ENCODE results near the gene FST. TPM values are rescaled to one million over a fixed set of nuclear protein-coding genes. Genes with fewer than 3 reads are reported as not detected.
A peak's percentile ranks its signal among the peaks of the same experiment; 100 is the strongest.

FST gene, protein sequence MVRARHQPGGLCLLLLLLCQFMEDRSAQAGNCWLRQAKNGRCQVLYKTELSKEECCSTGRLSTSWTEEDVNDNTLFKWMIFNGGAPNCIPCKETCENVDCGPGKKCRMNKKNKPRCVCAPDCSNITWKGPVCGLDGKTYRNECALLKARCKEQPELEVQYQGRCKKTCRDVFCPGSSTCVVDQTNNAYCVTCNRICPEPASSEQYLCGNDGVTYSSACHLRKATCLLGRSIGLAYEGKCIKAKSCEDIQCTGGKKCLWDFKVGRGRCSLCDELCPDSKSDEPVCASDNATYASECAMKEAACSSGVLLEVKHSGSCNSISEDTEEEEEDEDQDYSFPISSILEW
- total RNA-seq, result under 1 TPM; 0.47 to 0.49 TPM

DNA sequence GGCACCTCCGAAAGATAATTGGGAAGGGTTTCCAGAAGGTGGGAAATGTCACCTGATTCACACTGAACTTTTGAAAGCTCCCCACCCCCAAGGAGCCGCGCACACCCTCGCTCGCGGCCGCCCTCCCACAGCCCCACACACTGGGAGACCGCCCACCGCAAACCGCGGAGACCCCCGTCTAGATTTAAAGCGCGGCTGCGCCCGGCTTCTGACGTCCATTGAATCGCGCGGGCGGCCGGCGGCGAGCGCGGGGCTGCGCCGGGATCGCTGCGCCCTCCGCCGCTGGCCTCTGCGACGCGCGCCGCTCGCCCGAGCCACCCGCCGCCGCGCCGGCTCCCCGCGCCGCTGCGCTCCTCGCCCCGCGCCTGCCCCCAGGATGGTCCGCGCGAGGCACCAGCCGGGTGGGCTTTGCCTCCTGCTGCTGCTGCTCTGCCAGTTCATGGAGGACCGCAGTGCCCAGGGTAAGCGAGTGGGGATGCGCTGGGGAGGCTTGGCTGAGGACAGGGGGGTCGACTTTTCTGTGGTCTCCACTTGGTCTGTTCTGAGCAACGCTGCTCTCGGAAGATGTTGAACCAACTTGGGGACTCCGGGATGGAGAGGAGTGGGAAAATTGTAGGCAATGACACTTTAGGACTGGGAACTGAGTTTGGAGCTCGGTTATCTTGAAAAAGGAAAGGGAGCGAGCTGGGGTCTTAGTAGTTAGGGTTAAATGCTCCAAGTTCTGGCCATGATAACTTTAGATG lies at the start of gene FST:
FST (plus strand) TSS at position 214 of the 743 bp plus-strand sequence; CDS start at position 377, 163 bp downstream.
- H3K27ac Mint-ChIP-seq, result no peak within 1 kb of the TSS
- peak within 1 kb of the TSS; percentile 87 for H3K4me3 Mint-ChIP-seq
- DNase-seq (no peak), ATAC-seq (peak; percentile 25)
- CTCF ChIA-PET, result interaction anchor here (1.2 kb wide), 1 partner anchor 828 kb away, joined by 3 read pairs; no protein-coding TSS in a partner anchor
- H3K4me1 Mint-ChIP-seq, result peaks cover 30% of the 10 kb centered on the region
- no peaks in the 10 kb centered on the region for H3K9me3 Mint-ChIP-seq (ENCODE audit: low read depth)
- peaks cover 73% of the 10 kb centered on the region for H3K27me3 Mint-ChIP-seq
- no peaks in the 10 kb centered on the region for H3K36me3 Mint-ChIP-seq

DNA sequence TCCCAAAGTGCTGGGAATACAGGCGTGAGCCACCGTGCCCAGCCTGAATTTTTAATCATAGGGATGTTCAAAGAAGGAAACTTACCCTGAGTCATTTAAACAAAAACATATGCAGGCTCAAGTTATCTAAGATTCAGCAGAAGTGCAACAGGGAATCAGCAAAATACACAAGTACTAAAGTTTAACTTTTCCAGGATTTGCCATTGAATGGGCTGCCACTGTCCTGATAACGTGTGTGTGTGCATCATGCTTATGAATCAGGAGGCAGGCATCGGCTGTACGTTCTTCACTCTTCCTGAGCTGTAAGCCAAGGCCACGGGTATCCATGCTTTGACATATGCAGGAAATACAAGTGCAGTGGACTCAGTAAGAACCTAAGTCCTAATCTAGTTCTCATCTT lies 48.8 kb upstream of the FST start:
- Mint-ChIP-seq H3K36me3 (no peaks in the 10 kb centered on the region), H3K27ac (no peak overlapping the region), H3K9me3 (ENCODE audit: low read depth) (no peaks in the 10 kb centered on the region), H3K4me1 (no peaks in the 10 kb centered on the region), H3K27me3 (peaks cover 13% of the 10 kb centered on the region), H3K4me3 (no peak overlapping the region)
- ATAC-seq (no peak), DNase-seq (no peak)
- CTCF ChIA-PET, result no interaction called here

DNA sequence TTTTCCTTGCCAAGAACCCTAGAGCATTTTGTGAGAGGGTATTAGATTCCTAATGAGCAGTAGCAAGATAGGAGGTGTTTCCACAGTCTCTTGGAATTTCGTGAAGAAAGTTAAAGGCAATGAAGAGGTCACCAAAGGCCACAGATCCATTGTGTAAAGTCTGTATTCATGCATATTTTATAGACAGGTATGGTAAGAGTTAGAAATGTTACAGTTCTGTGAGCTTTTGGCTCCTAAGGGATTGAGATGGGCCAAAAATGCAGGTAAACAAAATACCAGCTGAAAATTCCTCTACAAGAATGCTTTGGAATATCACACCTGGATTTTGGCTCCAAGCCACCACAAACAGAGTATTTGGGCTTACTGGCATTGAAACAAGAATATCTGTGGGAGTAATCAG lies 47.4 kb upstream of the FST start:
- Mint-ChIP-seq H3K9me3 (ENCODE audit: low read depth) (no peaks in the 10 kb centered on the region), H3K4me3 (no peak overlapping the region), H3K27ac (no peak overlapping the region), H3K27me3 (peaks cover 12% of the 10 kb centered on the region), H3K4me1 (no peaks in the 10 kb centered on the region), H3K36me3 (no peaks in the 10 kb centered on the region)
- no peak for ATAC-seq
- CTCF ChIA-PET, result no interaction called here
- DNase-seq, result no peak

DNA sequence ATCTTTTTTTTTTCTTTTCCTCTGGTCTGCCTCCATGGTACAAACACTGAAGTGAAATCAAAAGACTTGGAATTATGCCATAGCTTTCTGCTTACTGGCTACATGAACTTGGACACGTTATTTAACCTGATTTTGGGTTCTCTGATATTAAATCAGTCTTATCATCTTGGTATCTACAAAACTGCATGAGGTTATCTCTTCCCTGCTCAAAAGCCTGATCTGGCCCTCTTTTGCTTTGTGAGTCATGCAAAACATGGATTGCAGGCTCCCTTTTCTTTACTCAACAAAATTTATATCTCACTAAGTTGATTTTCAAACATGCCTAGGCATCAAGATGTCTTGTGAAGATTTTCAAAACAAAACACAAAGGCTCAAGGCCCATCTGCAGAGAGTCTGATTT lies 45.9 kb upstream of the FST start:
- ATAC-seq (no peak), DNase-seq (no peak)
- Mint-ChIP-seq H3K27me3 (peaks cover 10% of the 10 kb centered on the region), H3K4me1 (no peaks in the 10 kb centered on the region), H3K27ac (no peak overlapping the region), H3K36me3 (no peaks in the 10 kb centered on the region), H3K9me3 (ENCODE audit: low read depth) (no peaks in the 10 kb centered on the region), H3K4me3 (no peak overlapping the region)
- CTCF ChIA-PET, result no interaction called here

DNA sequence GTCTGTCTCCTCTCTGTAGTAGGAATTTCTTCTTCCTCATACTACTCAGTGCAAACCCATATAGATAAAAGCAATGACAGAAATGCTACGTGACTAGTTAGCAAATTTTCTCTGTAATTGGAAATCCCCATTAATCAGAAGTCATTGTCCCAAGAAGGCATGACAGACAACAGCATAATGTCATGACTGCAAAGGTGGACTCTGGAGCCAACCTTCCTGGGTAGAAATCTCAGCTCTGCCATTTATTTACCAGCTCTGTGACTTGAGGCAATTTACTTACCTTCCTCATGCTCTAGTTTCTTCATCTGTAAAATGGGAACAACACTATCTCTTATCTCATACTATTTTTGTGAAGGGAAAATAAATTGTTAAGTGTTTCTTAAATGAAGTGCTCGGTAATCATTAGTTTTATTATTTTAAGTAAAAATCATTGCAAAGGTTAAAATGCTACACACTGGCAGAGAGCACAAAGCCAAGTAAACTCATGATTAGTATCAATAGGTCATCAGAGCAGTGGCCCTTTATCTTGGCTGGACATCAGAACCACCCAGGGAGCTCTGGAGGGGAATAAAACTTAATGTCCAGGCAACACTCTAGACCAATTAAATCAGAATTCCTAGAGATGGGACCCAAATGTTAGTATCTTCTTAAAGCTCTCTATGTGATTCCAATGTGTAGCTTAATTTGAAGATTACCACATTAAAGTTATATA lies 43.8 kb upstream of the FST start:
- CTCF ChIA-PET, result no interaction called here
- H3K9me3 Mint-ChIP-seq (ENCODE audit: low read depth), result no peaks in the 10 kb centered on the region
- no peaks in the 10 kb centered on the region for H3K4me1 Mint-ChIP-seq
- no peak for ATAC-seq
- no peak overlapping the region for H3K27ac Mint-ChIP-seq
- H3K4me3 Mint-ChIP-seq, result no peak overlapping the region
- DNase-seq, result no peak
- no peaks in the 10 kb centered on the region for H3K36me3 Mint-ChIP-seq
- H3K27me3 Mint-ChIP-seq, result peaks cover 6% of the 10 kb centered on the region

DNA sequence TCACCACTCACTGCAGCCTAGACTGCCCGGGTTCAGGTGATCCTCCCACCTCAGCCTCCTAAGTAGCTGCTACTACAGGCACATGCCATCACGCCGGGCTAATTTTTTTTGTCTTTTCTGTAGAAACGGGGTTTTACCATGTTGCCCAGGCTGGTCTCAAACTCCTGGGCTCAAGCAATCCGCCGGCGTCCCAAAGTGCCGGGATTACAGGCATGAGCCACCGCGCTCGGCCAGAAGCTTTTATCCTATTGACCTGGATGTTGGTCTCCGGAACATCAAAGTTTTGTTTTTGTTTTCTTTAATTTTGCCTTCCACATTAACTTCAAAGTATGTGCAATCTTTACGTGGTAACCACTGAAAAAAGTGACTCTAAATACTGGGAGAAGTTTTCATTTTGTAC lies 42.4 kb upstream of the FST start:
- Mint-ChIP-seq H3K9me3 (ENCODE audit: low read depth) (no peaks in the 10 kb centered on the region), H3K4me3 (no peak overlapping the region), H3K4me1 (no peaks in the 10 kb centered on the region), H3K27ac (no peak overlapping the region), H3K36me3 (no peaks in the 10 kb centered on the region), H3K27me3 (peaks cover 6% of the 10 kb centered on the region)
- no peak for DNase-seq
- CTCF ChIA-PET, result no interaction called here
- no peak for ATAC-seq

DNA sequence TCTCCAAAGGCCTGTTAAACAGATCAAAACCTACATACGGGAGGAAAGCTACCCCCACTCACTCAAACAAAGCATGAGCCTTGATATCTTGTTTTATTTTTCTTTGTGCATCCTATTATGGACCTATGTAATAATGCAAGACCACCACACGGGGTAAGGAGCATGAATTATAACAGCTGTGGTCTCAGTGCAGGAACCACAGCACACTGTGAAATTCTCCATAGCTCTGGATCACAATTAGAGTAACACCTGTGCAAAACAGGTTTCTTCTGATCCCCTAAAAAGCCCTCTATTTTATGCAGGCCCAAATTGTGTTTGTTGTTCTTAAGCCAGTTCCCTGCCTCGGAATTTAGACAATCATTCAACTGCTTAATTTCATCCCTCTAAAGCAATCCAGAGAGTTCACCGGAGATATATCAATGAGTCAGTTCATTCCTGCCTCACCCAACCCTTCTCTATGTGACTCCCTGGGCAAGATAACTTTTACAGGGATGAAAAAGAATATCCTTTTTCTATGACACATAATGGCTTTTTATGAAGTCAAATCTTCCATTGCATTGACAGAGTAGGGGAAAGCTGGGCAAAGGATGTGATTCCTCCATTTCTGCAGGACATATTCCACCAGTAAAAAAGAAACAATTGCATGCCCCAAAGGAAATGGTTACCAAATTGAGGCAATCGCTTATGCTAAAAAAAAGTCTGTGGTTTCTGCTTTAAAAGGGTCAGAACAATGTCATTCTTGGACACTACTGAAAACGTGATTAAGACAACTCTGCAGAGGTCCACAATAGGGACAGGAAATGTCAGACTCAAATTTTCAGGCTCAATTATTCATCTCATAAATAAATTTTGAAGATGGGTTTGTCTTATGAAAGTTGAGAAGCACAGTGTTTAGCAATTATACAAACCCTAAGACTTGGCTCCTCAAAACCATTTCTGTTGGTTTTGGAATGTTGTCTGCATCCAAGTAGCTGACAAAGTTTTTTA lies 41.6 kb upstream of the FST start:
- Mint-ChIP-seq H3K4me1 (no peaks in the 10 kb centered on the region), H3K36me3 (no peaks in the 10 kb centered on the region), H3K27me3 (peaks cover 8% of the 10 kb centered on the region), H3K27ac (no peak overlapping the region), H3K9me3 (ENCODE audit: low read depth) (no peaks in the 10 kb centered on the region), H3K4me3 (no peak overlapping the region)
- DNase-seq (no peak), ATAC-seq (no peak)
- CTCF ChIA-PET, result interaction anchor here (0.7 kb wide), 1 partner anchor 39 kb away, joined by 3 read pairs; no protein-coding TSS in a partner anchor

DNA sequence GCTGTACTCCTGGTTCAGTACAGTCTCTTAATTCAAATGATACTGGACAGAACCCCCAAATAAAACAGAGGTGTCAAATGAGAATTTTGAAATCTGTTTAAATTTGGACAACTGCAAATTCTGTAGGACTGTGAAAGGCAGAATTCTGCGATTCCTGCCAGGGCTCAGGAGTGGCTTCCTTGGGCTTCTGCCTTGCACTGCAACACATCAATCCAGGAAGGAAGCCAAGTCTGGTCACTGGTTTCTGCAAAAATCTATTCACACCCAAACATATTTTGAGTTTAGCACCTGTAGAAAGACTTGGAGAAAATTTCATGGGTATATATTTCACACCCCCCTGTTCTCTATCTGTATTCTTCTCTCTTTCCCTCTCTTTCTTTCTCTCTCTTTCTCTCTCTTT lies 37.5 kb upstream of the FST start:
- Mint-ChIP-seq H3K27ac (no peak overlapping the region), H3K4me3 (no peak overlapping the region), H3K4me1 (no peaks in the 10 kb centered on the region), H3K9me3 (ENCODE audit: low read depth) (no peaks in the 10 kb centered on the region), H3K27me3 (peaks cover 13% of the 10 kb centered on the region), H3K36me3 (no peaks in the 10 kb centered on the region)
- ATAC-seq (no peak), DNase-seq (no peak)
- CTCF ChIA-PET, result no interaction called here

DNA sequence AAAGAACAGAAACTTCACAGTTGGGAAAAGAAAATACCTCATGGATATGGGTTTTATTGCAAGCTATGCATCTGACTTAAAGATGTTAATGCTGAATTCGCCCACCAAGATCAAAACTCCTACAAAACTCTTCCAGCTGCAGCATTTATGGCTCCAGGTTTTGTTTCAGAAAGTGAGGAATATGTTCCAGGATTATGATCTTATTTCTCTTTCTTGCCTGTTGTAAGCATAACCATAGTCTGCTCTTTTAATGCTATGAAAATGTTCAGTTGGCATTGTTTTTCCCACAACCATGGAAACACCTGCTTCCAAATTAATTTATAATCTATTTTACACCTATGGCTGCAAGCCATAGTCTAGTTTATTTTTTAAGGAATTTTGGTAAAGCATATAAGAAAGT lies 34.9 kb upstream of the FST start:
- no peak for ATAC-seq
- CTCF ChIA-PET, result no interaction called here

DNA sequence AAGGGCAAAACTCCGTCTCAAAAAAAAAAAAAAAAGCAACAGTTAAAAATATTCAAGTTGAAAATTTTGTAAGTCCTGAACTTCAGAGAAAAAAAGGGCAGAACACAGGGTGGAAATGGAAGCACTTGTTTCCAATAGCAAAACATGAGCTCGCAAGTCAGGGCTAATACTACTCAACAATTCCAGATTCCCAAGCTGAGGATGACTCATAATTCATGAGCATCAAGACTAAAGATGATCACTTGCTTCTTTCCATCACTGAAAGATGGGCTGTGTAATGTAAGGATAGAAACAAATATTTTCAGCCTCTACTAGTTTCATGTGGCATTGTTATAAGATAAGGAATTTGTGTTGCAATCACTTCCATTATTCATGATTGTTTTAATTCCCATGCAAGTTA lies 33.5 kb upstream of the FST start:
- Mint-ChIP-seq H3K4me3 (no peak overlapping the region), H3K27me3 (peaks cover 23% of the 10 kb centered on the region), H3K4me1 (no peaks in the 10 kb centered on the region), H3K9me3 (ENCODE audit: low read depth) (no peaks in the 10 kb centered on the region), H3K27ac (no peak overlapping the region), H3K36me3 (no peaks in the 10 kb centered on the region)
- ATAC-seq (no peak), DNase-seq (no peak)
- CTCF ChIA-PET, result no interaction called here

More for the DNA sequence above, 34.9 kb upstream of the FST start:
- Mint-ChIP-seq H3K27me3 (peaks cover 23% of the 10 kb centered on the region), H3K9me3 (ENCODE audit: low read depth) (no peaks in the 10 kb centered on the region), H3K4me3 (no peak overlapping the region), H3K27ac (no peak overlapping the region), H3K4me1 (no peaks in the 10 kb centered on the region), H3K36me3 (no peaks in the 10 kb centered on the region)
- DNase-seq, result no peak

DNA sequence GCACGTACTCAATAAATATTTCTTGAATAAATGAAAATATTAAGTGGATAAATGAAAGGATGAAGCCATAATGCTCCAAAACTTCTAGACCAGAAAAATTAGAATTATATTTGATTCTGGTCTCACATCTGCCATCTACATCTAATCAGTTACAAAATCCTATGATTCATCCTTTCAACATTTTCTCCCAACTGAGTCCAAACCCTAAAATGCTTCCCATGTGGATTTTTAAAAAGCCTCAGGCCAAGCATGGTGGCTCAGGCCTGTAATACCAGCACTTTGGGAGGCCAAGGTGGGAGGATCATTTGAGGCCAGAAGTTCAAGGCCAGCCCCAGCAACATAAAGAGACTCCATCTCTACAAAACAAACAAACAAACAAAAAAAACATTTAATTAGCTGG lies 31.6 kb upstream of the FST start:
- Mint-ChIP-seq H3K4me1 (no peaks in the 10 kb centered on the region), H3K4me3 (no peak overlapping the region)
- DNase-seq, result no peak

DNA sequence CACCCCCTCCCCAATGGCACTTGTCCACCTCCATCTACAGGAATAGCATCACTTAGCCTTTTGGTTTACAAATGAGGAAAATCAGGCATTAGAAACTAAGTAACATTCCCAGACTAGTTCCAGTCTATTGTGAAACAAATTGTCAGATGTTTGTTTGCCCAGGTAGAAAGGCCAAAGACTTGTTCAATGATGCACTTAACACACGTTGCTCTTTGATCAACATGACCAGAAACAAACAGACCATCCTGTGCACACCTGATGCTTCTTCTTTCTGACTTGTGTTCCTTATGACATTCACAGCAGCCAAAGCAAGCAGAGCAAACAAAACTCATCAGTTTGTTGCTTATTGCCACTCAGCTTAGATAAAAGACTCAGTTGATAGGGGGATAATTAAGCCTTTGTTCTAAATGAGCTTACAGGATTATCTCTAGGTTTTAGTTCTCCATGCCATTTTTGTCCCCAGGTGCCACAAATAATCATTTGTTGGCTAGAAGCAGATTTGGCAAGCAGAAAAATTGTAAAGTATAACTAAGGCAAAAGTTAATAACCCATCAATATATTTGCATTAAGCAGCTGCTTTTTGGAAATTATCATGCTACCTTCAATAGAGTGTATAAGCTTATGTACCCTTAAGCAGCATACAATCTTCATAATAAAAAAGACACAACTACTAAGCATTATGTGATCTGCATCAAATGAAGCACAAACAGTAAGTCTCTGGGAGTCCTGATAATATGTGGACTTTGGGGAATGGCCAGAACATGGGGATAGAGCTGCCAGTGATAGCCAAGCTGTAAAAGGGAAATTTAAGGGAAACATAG lies 26.3 kb upstream of the FST start:
- Mint-ChIP-seq H3K4me1 (no peaks in the 10 kb centered on the region), H3K27ac (no peak overlapping the region), H3K27me3 (peaks cover 26% of the 10 kb centered on the region), H3K4me3 (no peak overlapping the region), H3K36me3 (no peaks in the 10 kb centered on the region), H3K9me3 (ENCODE audit: low read depth) (no peaks in the 10 kb centered on the region)
- DNase-seq (no peak), ATAC-seq (no peak)
- CTCF ChIA-PET, result no interaction called here

More for the DNA sequence above, 31.6 kb upstream of the FST start:
- CTCF ChIA-PET, result no interaction called here
- Mint-ChIP-seq H3K9me3 (ENCODE audit: low read depth) (no peaks in the 10 kb centered on the region), H3K36me3 (no peaks in the 10 kb centered on the region), H3K27ac (no peak overlapping the region), H3K27me3 (peaks cover 22% of the 10 kb centered on the region)
- no peak for ATAC-seq

Measured in activated CD8-positive, alpha-beta memory T cell treated with anti-CD3 and anti-CD28 coated beads, Interleukin-2, amount 10 ng/mL, durations not matched to agents 7 days and 5 days (primary cell).